ENCODE results near the gene CCDC127. TPM values are rescaled to one million over a fixed set of nuclear protein-coding genes. Genes with fewer than 3 reads are reported as not detected.

Gene CCDC127
- total and polyA plus RNA-seq, 2 of the 4 experiments (the other 2 are of a cell fraction): 3.2 to 3.9 TPM

- H3K9me1 ChIP-seq (ENCODE audit: insufficient read depth, low read length): peaks cover 24% of the 10 kb centered on the region; the same call in 1 of the 2 replicates
- H2AFZ ChIP-seq (replicated peaks; ENCODE audit: low read length, poor library complexity): no peak overlapping the region
- H3K23ac ChIP-seq (ENCODE audit: low read depth, low read length): no peak overlapping the region
- H2AK9ac ChIP-seq (replicated peaks; ENCODE audit: low read depth, low read length, poor library complexity): no peak overlapping the region
- ATAC-seq (ENCODE audit: low read depth): no peak
- H4K20me1 ChIP-seq (ENCODE audit: insufficient read depth, low read length): no peaks in the 10 kb centered on the region
- H3K9ac ChIP-seq (ENCODE audit: low read depth, low read length): no peak overlapping the region
- no peak overlapping the region for H2AK5ac ChIP-seq (ENCODE audit: low read depth, low read length)
- no peak overlapping the region for H2BK5ac ChIP-seq (ENCODE audit: low read depth, low read length, poor library complexity, severe bottlenecking)
- H3K27ac ChIP-seq (ENCODE audit: insufficient read depth, low read length): no peak overlapping the region
- no peaks in the 10 kb centered on the region for H3K9me3 ChIP-seq (ENCODE audit: control insufficient read depth, insufficient read depth, low read length)
- H4K91ac ChIP-seq (ENCODE audit: insufficient read depth, low read depth, low read length): no peak overlapping the region
- no peaks in the 10 kb centered on the region; a peak in 1 of 4 replicates for H3K79me1 ChIP-seq (ENCODE audit: low read depth in 1 of 2, low read length in 2 of 2)
- dilution Hi-C loops (cut with HindIII; ENCODE audit: low sequenced_read_pairs, unreplicated experiment): no loop called here
- 91% methylated on average over 12 of the region's 23 CpGs; no CpG with 5 or more reads in 1 of the 2 experiments for WGBS, 2 experiments (ENCODE audit: extremely low coverage in 2 of 2, insufficient read length in 1 of 2)
- no peak overlapping the region for H2BK15ac ChIP-seq (ENCODE audit: low read depth, low read length)
- no peak overlapping the region for H3K18ac ChIP-seq (ENCODE audit: low read depth, low read length)
- BruUV-seq (replicated peaks): no TSS peak
- POLR2A ChIA-PET (ENCODE audit: unreplicated experiment): no interaction called here
- H3K14ac ChIP-seq (replicated peaks; ENCODE audit: low read depth, low read length): no peak overlapping the region
- no peaks in the 10 kb centered on the region for H3K36me3 ChIP-seq (ENCODE audit: control insufficient read depth, insufficient read depth, low read length)
- no peak overlapping the region for H3K4me3 ChIP-seq (ENCODE audit: insufficient read depth, low read depth, low read length)
- no peak overlapping the region for H3K56ac ChIP-seq (ENCODE audit: extremely low read depth, insufficient read depth, low read length)
- TF ChIP-seq CHD1 (IDR thresholded peaks at IDR 0.05; ENCODE audit: low read depth, low read length) (no peak), POLR2A (IDR thresholded peaks at IDR 0.05; ENCODE audit: low read depth, low read length) (no peak), SMC3 (IDR thresholded peaks at IDR 0.05; ENCODE audit: low read depth, low read length) (no peak), FOS (IDR thresholded peaks at IDR 0.05; ENCODE audit: low read depth, low read length) (no peak), MXI1 (IDR thresholded peaks at IDR 0.05; ENCODE audit: borderline replicate concordance, low read depth, low read length) (no peak), CTCF (conservative IDR thresholded peaks at IDR 0.05; ENCODE audit: low read depth, low read length) (no peak), ELK1 (IDR thresholded peaks at IDR 0.05; ENCODE audit: borderline replicate concordance, low read depth, low read length) (no peak), RCOR1 (IDR thresholded peaks at IDR 0.05; ENCODE audit: insufficient replicate concordance, low read length) (no peak), CEBPB (IDR thresholded peaks at IDR 0.05; ENCODE audit: low read depth, low read length) (no peak), RAD21 (IDR thresholded peaks at IDR 0.05; ENCODE audit: low read length) (no peak), RFX5 (IDR thresholded peaks at IDR 0.05; ENCODE audit: low read depth, low read length) (no peak), MAZ (IDR thresholded peaks at IDR 0.05; ENCODE audit: borderline replicate concordance, low read depth, low read length) (no peak), MAFK (IDR thresholded peaks at IDR 0.05; ENCODE audit: low read depth, low read length) (no peak), NFE2L2 (IDR thresholded peaks at IDR 0.05; ENCODE audit: low read depth, low read length) (no peak), USF2 (IDR thresholded peaks at IDR 0.05; ENCODE audit: low read depth, low read length) (no peak), BHLHE40 (IDR thresholded peaks at IDR 0.05; ENCODE audit: low read depth, low read length) (no peak)
- intact Hi-C loops (cut with micrococcal nuclease): no loop called here
- DNase-seq: no peak
- H2BK120ac ChIP-seq (ENCODE audit: low read depth, low read length): no peak overlapping the region
- in situ Hi-C loops (cut with MboI; ENCODE audit: low sequenced_read_pairs): no loop called here
- H4K5ac ChIP-seq (ENCODE audit: low read depth, low read length): no peak overlapping the region
- H2BK20ac ChIP-seq (ENCODE audit: low read depth, low read length): no peak overlapping the region
- H4K8ac ChIP-seq (ENCODE audit: low read depth in 2 of 2, low read length in 2 of 2): no peak overlapping the region
- no peak overlapping the region for H3K4ac ChIP-seq (ENCODE audit: low read depth, low read length)
- H3K4me1 ChIP-seq (ENCODE audit: control insufficient read depth, insufficient read depth, low read length): peaks cover 19% of the 10 kb centered on the region
- H3K27me3 ChIP-seq (ENCODE audit: control insufficient read depth, insufficient read depth, low read length): peaks cover 3% of the 10 kb centered on the region; the same call in 1 of the 2 replicates
- CTCF ChIA-PET: interaction anchor here (2.2 kb wide), 1 partner anchor 16 kb away, joined by 7 read pairs; no protein-coding TSS in a partner anchor
- H3K4me2 ChIP-seq (ENCODE audit: low read depth, low read length): no peak overlapping the region
These were observed 46.1 kb downstream of the CCDC127 start for GRCh38 chr5:171801-172331.
